Stimulated activated CD8-positive, alpha-beta memory T cell treated with anti-CD3 and anti-CD28 coated beads, Interleukin-12 subunit alpha, Interleukin-12 subunit beta, amount 100 ng/mL, for 1 hour (primary cell): ENCODE data around the gene OR1F1.
A peak's percentile ranks its signal among the peaks of the same experiment; 100 is the strongest.
"Not testable (repeated sequence)": the region's sequence is repeated elsewhere in the genome, so short reads cannot be mapped to it uniquely, and the experiment has no call there.

Source experiments
- DNase-seq: peaks from one replicate; pipeline ENCODE4 v3.0.0-alpha.2; 2020; ENCODE audit warnings: low read depth

Gene OR1F1

GRCh38 chr16:3198334-3199072 is 10.5 kb downstream of the OR1F1 start:
- no peak for DNase-seq

GRCh38 chr16:3202903-3203539 is 15.0 kb downstream of the OR1F1 start:
- no peak for DNase-seq

GRCh38 chr16:3205939-3206338 is 17.9 kb downstream of the OR1F1 start:
- DNase-seq: not testable (repeated sequence)

- no peak for DNase-seq
Measured at GRCh38 chr16:3207086-3207953, 19.3 kb downstream of the OR1F1 start.

GRCh38 chr16:3212006-3212405 is 24.0 kb downstream of the OR1F1 start:
- DNase-seq: no peak

GRCh38 chr16:3212567-3212966 is 24.6 kb downstream of the OR1F1 start:
- no peak for DNase-seq

- no peak for DNase-seq
Measured at GRCh38 chr16:3214904-3215600, 27.0 kb downstream of the OR1F1 start.

GRCh38 chr16:3215601-3216262 is 27.7 kb downstream of the OR1F1 start:
- no peak for DNase-seq

GRCh38 chr16:3216263-3216640 is 28.2 kb downstream of the OR1F1 start:
- DNase-seq: no peak

GRCh38 chr16:3220839-3221238 is 32.8 kb downstream of the OR1F1 start:
- DNase-seq: no peak

- no peak for DNase-seq
Measured at GRCh38 chr16:3223913-3224515, 36.0 kb downstream of the OR1F1 start.

- DNase-seq: no peak
Measured at GRCh38 chr16:3234543-3234856, 46.5 kb downstream of the OR1F1 start.

- DNase-seq: peak; percentile 87
Measured at GRCh38 chr16:3234857-3235561, 47.0 kb downstream of the OR1F1 start, which contains the start of gene ZNF200. Gene ZNF200 (minus strand): TSS chr16:3235158. CDS start chr16:3233755, 1,403 bp downstream.

- DNase-seq: peak; percentile 25
Measured at GRCh38 chr16:3235856-3236669, 48.1 kb downstream of the OR1F1 start.

- no peak for DNase-seq
Measured at GRCh38 chr16:3241761-3242160, 53.8 kb downstream of the OR1F1 start.

- DNase-seq: no peak
Measured at GRCh38 chr16:3242709-3243108, 54.7 kb downstream of the OR1F1 start.

- no peak for DNase-seq
Measured at GRCh38 chr16:3243882-3244281, 55.9 kb downstream of the OR1F1 start.

GRCh38 chr16:3246002-3246401 is 58.0 kb downstream of the OR1F1 start:
- no peak for DNase-seq

GRCh38 chr16:3246876-3247275 is 58.9 kb downstream of the OR1F1 start:
- no peak for DNase-seq

GRCh38 chr16:3248596-3248995 is 60.6 kb downstream of the OR1F1 start:
- DNase-seq: no peak
